ENCODE measurements around the gene SLC7A11.

The SLC7A11 gene

DNA sequence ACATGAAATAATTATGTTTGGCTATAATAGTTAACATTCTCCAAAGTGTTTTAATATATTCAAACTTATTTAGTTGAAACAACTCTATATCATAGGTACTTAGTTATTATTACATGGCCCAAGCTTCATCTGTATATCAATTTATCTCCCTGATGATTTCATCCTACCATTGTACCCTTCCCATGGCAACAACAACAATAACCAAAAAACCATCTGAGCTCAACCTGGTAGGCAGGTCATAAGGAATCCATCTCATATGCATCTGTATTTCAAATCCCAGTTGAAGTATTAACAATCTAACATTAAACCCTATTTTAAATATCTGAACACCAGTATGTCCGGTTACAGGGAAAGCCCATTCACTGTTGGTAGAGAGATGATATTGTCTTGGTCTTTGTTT lies 33.1 kb upstream of the SLC7A11 start:
- no peak for DNase-seq (ENCODE audit: low read depth)
- TF ChIP-seq, protein P1, sequence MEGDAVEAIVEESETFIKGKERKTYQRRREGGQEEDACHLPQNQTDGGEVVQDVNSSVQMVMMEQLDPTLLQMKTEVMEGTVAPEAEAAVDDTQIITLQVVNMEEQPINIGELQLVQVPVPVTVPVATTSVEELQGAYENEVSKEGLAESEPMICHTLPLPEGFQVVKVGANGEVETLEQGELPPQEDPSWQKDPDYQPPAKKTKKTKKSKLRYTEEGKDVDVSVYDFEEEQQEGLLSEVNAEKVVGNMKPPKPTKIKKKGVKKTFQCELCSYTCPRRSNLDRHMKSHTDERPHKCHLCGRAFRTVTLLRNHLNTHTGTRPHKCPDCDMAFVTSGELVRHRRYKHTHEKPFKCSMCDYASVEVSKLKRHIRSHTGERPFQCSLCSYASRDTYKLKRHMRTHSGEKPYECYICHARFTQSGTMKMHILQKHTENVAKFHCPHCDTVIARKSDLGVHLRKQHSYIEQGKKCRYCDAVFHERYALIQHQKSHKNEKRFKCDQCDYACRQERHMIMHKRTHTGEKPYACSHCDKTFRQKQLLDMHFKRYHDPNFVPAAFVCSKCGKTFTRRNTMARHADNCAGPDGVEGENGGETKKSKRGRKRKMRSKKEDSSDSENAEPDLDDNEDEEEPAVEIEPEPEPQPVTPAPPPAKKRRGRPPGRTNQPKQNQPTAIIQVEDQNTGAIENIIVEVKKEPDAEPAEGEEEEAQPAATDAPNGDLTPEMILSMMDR (conservative IDR thresholded peaks at IDR 0.05; ENCODE audit: low read depth, low read length), result no peak
- no peak overlapping the region for H3K4me3 ChIP-seq (ENCODE audit: low read depth, low read length)

DNA sequence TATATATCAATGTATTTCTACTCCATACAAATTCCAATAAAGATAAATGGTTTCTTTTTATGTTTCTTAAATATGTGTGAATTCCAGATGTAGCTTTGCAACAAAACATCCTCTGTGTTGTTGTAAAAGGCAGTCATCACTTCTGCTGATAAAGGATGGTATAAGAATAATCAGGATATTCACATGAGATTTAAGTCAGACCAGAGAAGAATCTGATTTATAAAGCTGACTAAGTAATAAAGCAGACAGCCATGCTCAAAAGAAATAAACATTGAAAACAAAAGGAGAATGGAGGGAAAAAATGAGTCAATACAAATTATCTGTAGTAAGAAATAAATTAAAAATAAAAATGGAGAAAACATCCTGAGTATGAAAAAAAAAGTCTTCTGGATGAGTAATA lies 27.0 kb upstream of the SLC7A11 start:
- no peak for DNase-seq (ENCODE audit: low read depth)
- TF ChIP-seq, protein P1 (conservative IDR thresholded peaks at IDR 0.05; ENCODE audit: low read depth, low read length), result no peak
- no peak overlapping the region for H3K4me3 ChIP-seq (ENCODE audit: low read depth, low read length)

DNA sequence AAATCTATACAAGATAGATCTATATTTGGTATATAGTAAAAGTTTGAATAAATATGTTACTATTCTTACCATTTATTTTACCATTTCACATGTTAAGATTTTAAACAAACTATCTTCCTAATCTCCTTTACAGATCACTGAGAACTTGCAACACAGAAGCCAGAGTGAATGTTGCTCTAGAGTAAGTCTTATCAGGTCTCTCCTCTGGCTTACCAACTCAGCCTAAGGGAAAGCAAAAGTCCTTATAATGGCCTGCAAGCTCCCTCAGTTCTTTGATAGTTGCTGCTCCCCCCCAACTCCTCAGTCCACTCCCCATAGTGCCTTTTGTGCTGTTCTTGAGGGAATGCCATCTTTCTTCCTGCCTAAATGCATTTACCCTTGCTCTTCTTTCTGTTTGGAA lies 25.7 kb upstream of the SLC7A11 start:
- no peak overlapping the region for H3K4me3 ChIP-seq (ENCODE audit: low read depth, low read length)
- DNase-seq (ENCODE audit: low read depth), result no peak
- TF ChIP-seq, protein P1 (conservative IDR thresholded peaks at IDR 0.05; ENCODE audit: low read depth, low read length), result no peak

DNA sequence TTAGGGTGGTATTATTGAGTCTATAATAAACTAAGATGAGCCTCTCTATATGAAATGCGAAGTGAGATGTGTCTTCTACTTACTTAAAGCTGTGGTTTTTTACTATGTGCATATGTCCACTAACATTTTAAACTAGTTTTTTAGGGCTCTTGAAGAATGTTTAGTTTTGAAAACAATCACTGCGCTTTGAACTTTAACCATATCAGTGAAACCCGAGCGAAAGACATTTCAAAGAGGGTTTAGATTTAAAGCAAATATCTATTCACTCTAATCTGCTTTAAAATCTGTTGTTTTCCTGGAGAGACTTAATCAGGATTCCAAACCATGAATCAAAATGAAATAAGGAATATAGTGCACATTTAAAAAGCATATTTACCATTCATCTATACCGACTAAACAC lies 24.8 kb upstream of the SLC7A11 start:
- TF ChIP-seq, protein P1 (conservative IDR thresholded peaks at IDR 0.05; ENCODE audit: low read depth, low read length), result no peak

DNA sequence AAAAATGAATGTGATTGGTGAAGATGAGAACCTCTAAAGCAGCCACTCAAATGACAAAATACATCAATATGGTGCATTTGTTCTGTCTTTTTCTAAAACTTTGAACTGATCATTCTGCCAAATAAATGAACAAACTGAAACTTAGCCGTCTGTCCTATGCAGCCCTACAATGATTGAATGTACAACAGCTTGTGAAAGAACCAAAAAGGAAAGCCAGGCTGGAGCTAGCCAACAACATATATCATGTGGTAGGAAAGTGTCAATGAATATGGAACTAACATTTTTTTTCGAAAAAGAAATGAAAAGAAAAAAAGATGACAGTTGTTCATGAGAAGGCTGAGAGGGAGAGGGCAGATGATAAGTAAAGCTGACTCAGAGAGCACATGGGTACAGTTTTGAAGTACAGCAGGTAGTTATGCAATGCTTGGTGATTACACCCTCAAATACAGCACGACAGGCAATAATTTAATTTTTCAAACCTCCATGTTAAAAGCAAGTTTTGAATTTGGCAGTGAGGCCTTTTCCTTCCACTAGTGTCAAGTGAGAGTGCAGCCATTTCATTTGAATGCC lies 21.2 kb upstream of the SLC7A11 start:
- TF ChIP-seq, protein P1 (conservative IDR thresholded peaks at IDR 0.05; ENCODE audit: low read depth, low read length), result no peak
- H3K4me3 ChIP-seq (ENCODE audit: low read depth, low read length), result no peak overlapping the region
- DNase-seq (ENCODE audit: low read depth), result peak; percentile 51

More for the DNA sequence above, 24.8 kb upstream of the SLC7A11 start:
- no peak overlapping the region for H3K4me3 ChIP-seq (ENCODE audit: low read depth, low read length)
- DNase-seq (ENCODE audit: low read depth), result no peak

DNA sequence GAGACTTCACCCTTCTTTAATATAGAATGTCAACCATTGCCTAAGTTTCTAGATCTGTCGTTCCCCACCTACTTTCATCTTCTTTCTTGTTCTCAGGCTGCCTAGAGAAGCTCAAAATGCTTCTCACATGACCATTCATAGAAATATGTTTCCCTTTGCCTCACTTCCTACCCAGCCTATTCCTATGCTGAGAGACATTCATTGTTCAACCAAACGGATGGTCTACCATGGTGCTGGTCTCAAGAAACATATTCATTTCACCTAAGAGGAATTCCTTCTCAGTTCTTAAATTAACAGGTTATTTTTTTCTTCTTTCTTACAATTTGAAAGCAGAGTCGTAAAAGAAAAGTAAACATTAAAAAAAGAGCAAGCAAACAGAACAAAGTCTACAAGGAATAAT lies 20.3 kb upstream of the SLC7A11 start:
- no peak for DNase-seq (ENCODE audit: low read depth)
- TF ChIP-seq, protein P1 (conservative IDR thresholded peaks at IDR 0.05; ENCODE audit: low read depth, low read length), result no peak
- no peak overlapping the region for H3K4me3 ChIP-seq (ENCODE audit: low read depth, low read length)

DNA sequence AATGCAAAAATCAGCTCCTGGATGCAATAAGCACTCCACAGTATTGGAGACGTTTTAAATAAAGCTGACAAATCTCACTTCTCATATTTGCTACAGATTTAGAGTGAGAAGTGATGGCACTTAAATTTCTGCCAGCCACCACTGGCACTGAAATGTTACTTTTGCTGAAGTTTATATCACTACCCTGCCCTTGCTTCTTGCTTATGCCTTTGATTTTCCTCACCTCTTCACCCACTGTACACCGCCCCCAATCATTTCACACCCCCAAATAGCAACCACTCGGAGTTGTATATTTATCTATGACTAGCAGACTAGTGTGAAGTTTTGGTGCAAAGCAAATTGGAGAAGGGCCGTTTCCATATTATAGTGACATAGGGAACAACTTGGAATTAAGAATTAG lies 19.9 kb upstream of the SLC7A11 start:
- no peak for DNase-seq (ENCODE audit: low read depth)
- TF ChIP-seq, protein P1 (conservative IDR thresholded peaks at IDR 0.05; ENCODE audit: low read depth, low read length), result no peak
- no peak overlapping the region for H3K4me3 ChIP-seq (ENCODE audit: low read depth, low read length)
